Psoas muscle (tissue), 8 donors: Measurements from ENCODE around the gene ZNF638. TPM values are rescaled to one million over a fixed set of nuclear protein-coding genes. Genes with fewer than 3 reads are reported as not detected.

Source experiments
- ATAC-seq, 4 donors: fragments of 200-7000 bp; cut with Tn5 transposase; one replicate each; pipeline ENCODE4 v1.9.1; 2020; ENCODE audit warnings: moderate library complexity in 3 of 4, mild to moderate bottlenecking in 2 of 4
- DNase-seq, 2 donors: peaks; one replicate each; pipeline ENCODE4 v3.0.0-alpha.2; 2020
- H3K27ac ChIP-seq: fragments of 200-600 bp; one replicate; pipeline ENCODE4 v1.8.0; 2022
- H3K27me3 ChIP-seq, 3 donors: fragments of 200-600 bp in 1 of 3; one replicate each; pipeline versions ENCODE4 v1.6.1 to v1.8.0; 2013 to 2022; ENCODE audit warnings: low read length in 2 of 3, mild to moderate bottlenecking in 2 of 3, moderate library complexity in 1 of 3; ENCODE audit not compliant: insufficient read depth in 3 of 3
- H3K36me3 ChIP-seq, 2 donors: fragments of 200-600 bp in 1 of 2; one replicate each; pipeline versions ENCODE4 v1.6.1 to v1.8.0; 2013 to 2022; ENCODE audit warnings: low read depth in 1 of 2, mild to moderate bottlenecking in 1 of 2, moderate library complexity in 1 of 2; ENCODE audit not compliant: insufficient read depth in 1 of 2
- H3K4me1 ChIP-seq: fragments of 200-600 bp; one replicate; pipeline ENCODE4 v1.8.0; 2022
- H3K4me3 ChIP-seq: fragments of 200-600 bp; one replicate; pipeline ENCODE4 v1.8.0; 2022; ENCODE audit warnings: mild to moderate bottlenecking
- H3K9me3 ChIP-seq: fragments of 200-600 bp; one replicate; pipeline ENCODE4 v1.8.0; 2022
- CTCF ChIP-seq: fragments of 200-600 bp; IDR thresholded peaks from one replicate; pipeline ENCODE4 v1.8.0; 2022; ENCODE audit warnings: antibody characterized with exemption
- WGBS, 3 donors: extraction: QIAGEN DNeasy Blood & Tissue Kit; methylation state at CpG; one replicate each; pipeline versions ENCODE4 v1.1.6 to v1.1.7; 2013; 5-methylcytosine and 5-hydroxymethylcytosine counted together
- intact Hi-C, 2 donors: fragments of 100-400 bp; cut with DNase I; formaldehyde crosslinking; loops; one replicate each; pipeline versions ENCODE4 v1.11.0 to v1.14.2; 2022
- polyA plus RNA-seq, 3 donors: library from polyadenylated mRNA; stranded (reverse); fragments of 200-250 nt; gene quantifications; one replicate each; pipeline ENCODE4 v1.2.3, GENCODE V29; 2013
- total RNA-seq, 4 donors: library from RNA; stranded (reverse); fragmentation: NEBNext Ultra II Directional in 2 of 4; extraction: Animal tissue kit (Norgen Biotek cat#: 25700) in 2 of 4; gene quantifications; one replicate each; pipeline versions ENCODE4 v1.2.1 to v1.2.4, GENCODE V29; 2021 to 2023
- donor health status: healthy with polysubstance abuse.
- donor health status: DM: no; HTN: no; CAD: no; lungs with moderate emphysema.
- donor health status: Bipolar disorder and iron deficiency.
- donor health status: healthy.
- donor health status: DM: yes; HTN: yes; CAD: no.
- donor health status: DM: no; HTN: no; CAD: no.
- donor health status: DM: no; HTN: no; CAD: no.
- donor health status: DM: yes; HTN: yes; CAD: no.

ZNF638 gene
- total and polyA plus RNA-seq, 7 donors: 50.5 to 73.6 (median 62.3) TPM

GRCh38 chr2:71362447-71362846 lies 30.9 kb downstream of the ZNF638 start:
- H3K4me1 ChIP-seq: peaks cover 32% of the 10 kb centered on the region
- no peaks in the 10 kb centered on the region for H3K27me3 ChIP-seq
- no peak for TF ChIP-seq CTCF
- DNase-seq: no peak
- no peaks in the 10 kb centered on the region for H3K9me3 ChIP-seq
- intact Hi-C loops: no loop called here
- H3K27ac ChIP-seq: peak overlapping the region; percentile 83
- peaks cover 7 to 80% of the 10 kb centered on the region in 2 donors for H3K36me3 ChIP-seq
- H3K4me3 ChIP-seq: peak overlapping the region; percentile 24
- ATAC-seq: peak in 3 of 4 donors; percentile 51 to 83 (median 65)
- 21 to 59% (median 25%) methylated on average over 2 of the region's 2 CpGs for WGBS, 3 donors

- Histone ChIP-seq H3K9me3 (no peaks in the 10 kb centered on the region), H3K4me3 (no peak overlapping the region), H3K27me3 (no peaks in the 10 kb centered on the region), H3K4me1 (no peaks in the 10 kb centered on the region), H3K27ac (peak overlapping the region; percentile 36), H3K36me3 (peaks cover 2 to 92% of the 10 kb centered on the region in 2 donors)
- intact Hi-C loops: no loop called here
- DNase-seq (no peak), ATAC-seq (no peak)
- WGBS, 3 donors: 78 to 87% (median 80%) methylated on average over 2 of the region's 2 CpGs
- TF ChIP-seq CTCF: no peak
Measured at GRCh38 chr2:71370015-71370414, 38.4 kb downstream of the ZNF638 start.

GRCh38 chr2:71372042-71372441 lies 40.5 kb downstream of the ZNF638 start:
- intact Hi-C loops: no loop called here
- ATAC-seq (peak in 2 of 4 donors; percentile 45 to 52), DNase-seq (no peak)
- Histone ChIP-seq H3K9me3 (no peaks in the 10 kb centered on the region), H3K4me1 (no peaks in the 10 kb centered on the region), H3K36me3 (peaks cover 0 to 89% of the 10 kb centered on the region in 2 donors), H3K27ac (no peak overlapping the region), H3K27me3 (no peaks in the 10 kb centered on the region), H3K4me3 (no peak overlapping the region)
- 28 to 44% (median 28%) methylated on average over 1 of the region's 1 CpG for WGBS, 3 donors
- no peak for TF ChIP-seq CTCF

- no peak for TF ChIP-seq CTCF
- Histone ChIP-seq H3K27ac (peak overlapping the region; percentile 5), H3K4me3 (no peak overlapping the region), H3K36me3 (peaks cover 0 to 87% of the 10 kb centered on the region in 2 donors), H3K27me3 (no peaks in the 10 kb centered on the region), H3K4me1 (peaks cover 3% of the 10 kb centered on the region), H3K9me3 (no peaks in the 10 kb centered on the region)
- WGBS, 3 donors: 80 to 88% (median 81%) methylated on average over 4 of the region's 4 CpGs
- DNase-seq (no peak), ATAC-seq (peak; percentile 37 to 78 (median 60))
- intact Hi-C loops: no loop called here
Measured at GRCh38 chr2:71379086-71379485, 47.5 kb downstream of the ZNF638 start.

GRCh38 chr2:71380665-71381064 lies 49.1 kb downstream of the ZNF638 start:
- 91 to 96% (median 94%) methylated on average over 3 of the region's 3 CpGs for WGBS, 3 donors
- Histone ChIP-seq H3K4me3 (no peak overlapping the region), H3K36me3 (peaks cover 3 to 87% of the 10 kb centered on the region in 2 donors)

More at GRCh38 chr2:71380665-71381064, 49.1 kb downstream of the ZNF638 start:
- H3K27me3 ChIP-seq: no peaks in the 10 kb centered on the region
- H3K4me1 ChIP-seq: peaks cover 15% of the 10 kb centered on the region
- H3K27ac ChIP-seq: no peak overlapping the region
- ATAC-seq (no peak), DNase-seq (no peak)
- no peak for TF ChIP-seq CTCF
- H3K9me3 ChIP-seq: no peaks in the 10 kb centered on the region
- intact Hi-C loops: no loop called here
